ENCODE data around the gene TXNDC5. TPM values are rescaled to one million over a fixed set of nuclear protein-coding genes. Genes with fewer than 3 reads are reported as not detected.

The TXNDC5 gene
- total and polyA plus RNA-seq, 9 of the 15 experiments (the other 6 are each of a cell fraction or from before 2014, with no cell fraction given) = 33.9 to 156 (median 137) TPM

GRCh38 chr6:7910654-7911344 lies at the start of gene TXNDC5 (continued):
- TF ChIP-seq, protein P1, sequence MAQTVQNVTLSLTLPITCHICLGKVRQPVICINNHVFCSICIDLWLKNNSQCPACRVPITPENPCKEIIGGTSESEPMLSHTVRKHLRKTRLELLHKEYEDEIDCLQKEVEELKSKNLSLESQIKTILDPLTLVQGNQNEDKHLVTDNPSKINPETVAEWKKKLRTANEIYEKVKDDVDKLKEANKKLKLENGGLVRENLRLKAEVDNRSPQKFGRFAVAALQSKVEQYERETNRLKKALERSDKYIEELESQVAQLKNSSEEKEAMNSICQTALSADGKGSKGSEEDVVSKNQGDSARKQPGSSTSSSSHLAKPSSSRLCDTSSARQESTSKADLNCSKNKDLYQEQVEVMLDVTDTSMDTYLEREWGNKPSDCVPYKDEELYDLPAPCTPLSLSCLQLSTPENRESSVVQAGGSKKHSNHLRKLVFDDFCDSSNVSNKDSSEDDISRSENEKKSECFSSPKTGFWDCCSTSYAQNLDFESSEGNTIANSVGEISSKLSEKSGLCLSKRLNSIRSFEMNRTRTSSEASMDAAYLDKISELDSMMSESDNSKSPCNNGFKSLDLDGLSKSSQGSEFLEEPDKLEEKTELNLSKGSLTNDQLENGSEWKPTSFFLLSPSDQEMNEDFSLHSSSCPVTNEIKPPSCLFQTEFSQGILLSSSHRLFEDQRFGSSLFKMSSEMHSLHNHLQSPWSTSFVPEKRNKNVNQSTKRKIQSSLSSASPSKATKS (CRISPR knock-in tag; IDR thresholded peaks at IDR 0.05) = no peak
- peak; percentile 91 for TF ChIP-seq L3MBTL2 (IDR thresholded peaks at IDR 0.05)
- TF ChIP-seq TCFL5 (CRISPR knock-in tag; conservative IDR thresholded peaks at IDR 0.05) = no peak
- TF ChIP-seq SAFB2 (IDR thresholded peaks at IDR 0.05; ENCODE audit: borderline replicate concordance, low read depth, low read length, severe bottlenecking) = no peak
- no peak for TF ChIP-seq ZSCAN32 (CRISPR knock-in tag; IDR thresholded peaks at IDR 0.05)
- TF ChIP-seq SNAPC5 (CRISPR knock-in tag; IDR thresholded peaks at IDR 0.05) = no peak
- no peak for TF ChIP-seq HNRNPK (IDR thresholded peaks at IDR 0.05; ENCODE audit: low read depth, low read length, poor library complexity, severe bottlenecking)
- no peak for TF ChIP-seq SMAD2 (IDR thresholded peaks at IDR 0.05; ENCODE audit: low read depth, low read length)
- no peak for TF ChIP-seq CC2D1A (IDR thresholded peaks at IDR 0.05)
- TF ChIP-seq SMAD3 (CRISPR knock-in tag; conservative IDR thresholded peaks at IDR 0.05) = no peak
- no peak for TF ChIP-seq XRCC4 (IDR thresholded peaks at IDR 0.05; ENCODE audit: extremely low read depth, insufficient read depth, insufficient read length)
- no peak for TF ChIP-seq DACH1 (IDR thresholded peaks at IDR 0.05; ENCODE audit: partially characterized antibody)
- no peak for TF ChIP-seq ELF1 (tag; IDR thresholded peaks at IDR 0.05)
- no peak for TF ChIP-seq ZBTB12 (CRISPR knock-in tag; IDR thresholded peaks at IDR 0.05)
- TF ChIP-seq, protein P2, sequence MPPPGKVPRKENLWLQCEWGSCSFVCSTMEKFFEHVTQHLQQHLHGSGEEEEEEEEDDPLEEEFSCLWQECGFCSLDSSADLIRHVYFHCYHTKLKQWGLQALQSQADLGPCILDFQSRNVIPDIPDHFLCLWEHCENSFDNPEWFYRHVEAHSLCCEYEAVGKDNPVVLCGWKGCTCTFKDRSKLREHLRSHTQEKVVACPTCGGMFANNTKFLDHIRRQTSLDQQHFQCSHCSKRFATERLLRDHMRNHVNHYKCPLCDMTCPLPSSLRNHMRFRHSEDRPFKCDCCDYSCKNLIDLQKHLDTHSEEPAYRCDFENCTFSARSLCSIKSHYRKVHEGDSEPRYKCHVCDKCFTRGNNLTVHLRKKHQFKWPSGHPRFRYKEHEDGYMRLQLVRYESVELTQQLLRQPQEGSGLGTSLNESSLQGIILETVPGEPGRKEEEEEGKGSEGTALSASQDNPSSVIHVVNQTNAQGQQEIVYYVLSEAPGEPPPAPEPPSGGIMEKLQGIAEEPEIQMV (tag; conservative IDR thresholded peaks at IDR 0.05; ENCODE audit: low read depth) = no peak
- no peak for TF ChIP-seq ETV6 (IDR thresholded peaks at IDR 0.05; ENCODE audit: borderline replicate concordance in 1 of 2, low read depth in 2 of 2, low read length in 1 of 2)
- no peak for TF ChIP-seq ETV6 (CRISPR knock-in tag; IDR thresholded peaks at IDR 0.05; ENCODE audit: borderline replicate concordance)
- no peak for TF ChIP-seq ETS2 (tag; IDR thresholded peaks at IDR 0.05; ENCODE audit: borderline replicate concordance, poor library complexity, severe bottlenecking)
- peak; percentile 30; the same call in 1 of the 2 replicates for TF ChIP-seq DPF2 (IDR thresholded peaks at IDR 0.05)
- TF ChIP-seq ZNF133 (CRISPR knock-in tag; IDR thresholded peaks at IDR 0.05) = no peak
- TF ChIP-seq SMARCA4 (IDR thresholded peaks at IDR 0.05) = no peak
